Neutrophil (primary cell): ENCODE measurements around the gene WFDC1.

ENCODE experiments used
- H3K27ac ChIP-seq: fragments of 200-600 bp; sonication (generic); 2 replicates; pipeline ENCODE4 v1.5.1; 2016; ENCODE audit warnings: mild to moderate bottlenecking, moderate library complexity
- H3K27me3 ChIP-seq: fragments of 200-600 bp; sonication (generic); 2 replicates; pipeline ENCODE4 v1.6.0; 2016; ENCODE audit warnings: mild to moderate bottlenecking
- H3K36me3 ChIP-seq: fragments of 200-600 bp; sonication (generic); 2 replicates; pipeline ENCODE4 v1.5.1; 2017
- H3K4me1 ChIP-seq, 2 experiments: fragments of 200-600 bp in 1 of 2; sonication (generic) in 1 of 2; 1 replicate in 1 of 2; 2 replicates in 1 of 2; pipeline versions ENCODE4 v1.5.1 to v1.6.1; 2013 to 2016; ENCODE audit warnings: low read depth in 1 of 2, low read length in 1 of 2, mild to moderate bottlenecking in 1 of 2, moderate library complexity in 1 of 2; ENCODE audit not compliant: control insufficient read depth in 1 of 2, insufficient read depth in 1 of 2
- H3K4me3 ChIP-seq, 2 experiments: fragments of 200-600 bp in 1 of 2; sonication (generic) in 1 of 2; 1 replicate in 1 of 2; 2 replicates in 1 of 2; pipeline ENCODE4 v1.5.1; 2013 to 2016; ENCODE audit warnings: low read depth in 1 of 2, low read length in 1 of 2, mild to moderate bottlenecking in 1 of 2, moderate library complexity in 1 of 2
- H3K9me3 ChIP-seq: fragments of 200-600 bp; sonication (generic); 2 replicates; pipeline ENCODE4 v1.5.1; 2016
- TF ChIP-seq, protein P1 (sequence below): fragments of 200-600 bp; sonication (generic); IDR thresholded peaks from 2 replicates; pipeline ENCODE4 v1.5.1; 2016; ENCODE audit warnings: antibody characterized with exemption

Gene WFDC1

DNA sequence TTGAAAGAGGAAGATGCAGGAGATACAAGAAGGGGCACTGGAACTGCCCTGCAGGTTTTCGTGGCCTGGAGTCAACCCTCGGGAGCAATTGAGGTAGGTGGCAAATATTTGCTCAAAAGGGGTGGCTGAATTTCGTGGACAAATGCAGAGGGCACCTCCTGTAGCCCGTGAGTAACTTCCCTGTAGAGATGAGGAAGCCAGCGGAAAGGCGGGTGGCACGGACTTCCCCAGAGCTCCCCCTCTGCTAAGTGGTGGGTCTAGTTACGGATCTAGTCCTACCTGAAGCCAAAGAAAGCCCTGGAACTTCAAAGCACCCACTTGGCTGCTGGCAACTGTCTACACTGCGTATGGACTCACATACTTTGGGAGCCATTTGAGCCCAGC, 72.6 kb downstream of the WFDC1 start:
- TF ChIP-seq, protein P1, sequence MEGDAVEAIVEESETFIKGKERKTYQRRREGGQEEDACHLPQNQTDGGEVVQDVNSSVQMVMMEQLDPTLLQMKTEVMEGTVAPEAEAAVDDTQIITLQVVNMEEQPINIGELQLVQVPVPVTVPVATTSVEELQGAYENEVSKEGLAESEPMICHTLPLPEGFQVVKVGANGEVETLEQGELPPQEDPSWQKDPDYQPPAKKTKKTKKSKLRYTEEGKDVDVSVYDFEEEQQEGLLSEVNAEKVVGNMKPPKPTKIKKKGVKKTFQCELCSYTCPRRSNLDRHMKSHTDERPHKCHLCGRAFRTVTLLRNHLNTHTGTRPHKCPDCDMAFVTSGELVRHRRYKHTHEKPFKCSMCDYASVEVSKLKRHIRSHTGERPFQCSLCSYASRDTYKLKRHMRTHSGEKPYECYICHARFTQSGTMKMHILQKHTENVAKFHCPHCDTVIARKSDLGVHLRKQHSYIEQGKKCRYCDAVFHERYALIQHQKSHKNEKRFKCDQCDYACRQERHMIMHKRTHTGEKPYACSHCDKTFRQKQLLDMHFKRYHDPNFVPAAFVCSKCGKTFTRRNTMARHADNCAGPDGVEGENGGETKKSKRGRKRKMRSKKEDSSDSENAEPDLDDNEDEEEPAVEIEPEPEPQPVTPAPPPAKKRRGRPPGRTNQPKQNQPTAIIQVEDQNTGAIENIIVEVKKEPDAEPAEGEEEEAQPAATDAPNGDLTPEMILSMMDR: no peak
- H3K4me3 ChIP-seq: peak overlapping the region; percentile 64 to 68
- H3K9me3 ChIP-seq: no peaks in the 10 kb centered on the region
- peaks cover 72 to 80% of the 10 kb centered on the region in 2 experiments for H3K4me1 ChIP-seq
- H3K36me3 ChIP-seq: no peaks in the 10 kb centered on the region
- peak overlapping the region; percentile 59 for H3K27ac ChIP-seq
- H3K27me3 ChIP-seq: peaks cover 15% of the 10 kb centered on the region

DNA sequence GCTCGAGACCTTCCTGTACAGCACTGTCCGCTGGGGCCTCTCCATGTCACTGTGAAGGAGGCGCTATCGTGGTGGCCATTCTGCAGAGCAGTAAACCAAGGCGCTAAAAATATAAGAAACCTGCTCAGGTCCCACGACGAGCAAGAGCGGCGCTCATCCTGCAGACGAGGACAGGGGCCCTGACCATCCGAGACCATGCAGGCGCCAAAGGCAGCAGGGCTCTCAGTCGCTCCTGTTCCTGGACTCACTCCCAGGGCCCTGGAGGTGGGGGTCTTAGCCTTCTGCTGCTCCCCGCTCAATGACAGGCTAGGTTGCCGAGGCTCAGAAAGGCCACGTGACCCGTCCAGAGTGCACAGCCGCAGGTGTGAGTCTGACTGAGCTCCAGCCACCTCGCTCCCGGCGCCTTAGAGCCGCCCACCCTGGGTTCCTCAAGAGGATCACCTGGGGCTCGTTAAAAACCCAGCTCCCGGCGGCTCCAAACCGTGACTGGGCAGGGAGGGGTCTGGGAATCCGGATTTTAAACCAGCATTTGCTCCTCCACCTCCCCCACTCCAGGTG, 73.2 kb downstream of the WFDC1 start:
- Histone ChIP-seq H3K27me3 (peaks cover 15% of the 10 kb centered on the region), H3K4me1 (peaks cover 77 to 81% of the 10 kb centered on the region in 2 experiments), H3K9me3 (no peaks in the 10 kb centered on the region), H3K36me3 (no peaks in the 10 kb centered on the region), H3K27ac (peak overlapping the region; percentile 59), H3K4me3 (peak overlapping the region; percentile 64 to 68)
- TF ChIP-seq, protein P1: no peak

DNA sequence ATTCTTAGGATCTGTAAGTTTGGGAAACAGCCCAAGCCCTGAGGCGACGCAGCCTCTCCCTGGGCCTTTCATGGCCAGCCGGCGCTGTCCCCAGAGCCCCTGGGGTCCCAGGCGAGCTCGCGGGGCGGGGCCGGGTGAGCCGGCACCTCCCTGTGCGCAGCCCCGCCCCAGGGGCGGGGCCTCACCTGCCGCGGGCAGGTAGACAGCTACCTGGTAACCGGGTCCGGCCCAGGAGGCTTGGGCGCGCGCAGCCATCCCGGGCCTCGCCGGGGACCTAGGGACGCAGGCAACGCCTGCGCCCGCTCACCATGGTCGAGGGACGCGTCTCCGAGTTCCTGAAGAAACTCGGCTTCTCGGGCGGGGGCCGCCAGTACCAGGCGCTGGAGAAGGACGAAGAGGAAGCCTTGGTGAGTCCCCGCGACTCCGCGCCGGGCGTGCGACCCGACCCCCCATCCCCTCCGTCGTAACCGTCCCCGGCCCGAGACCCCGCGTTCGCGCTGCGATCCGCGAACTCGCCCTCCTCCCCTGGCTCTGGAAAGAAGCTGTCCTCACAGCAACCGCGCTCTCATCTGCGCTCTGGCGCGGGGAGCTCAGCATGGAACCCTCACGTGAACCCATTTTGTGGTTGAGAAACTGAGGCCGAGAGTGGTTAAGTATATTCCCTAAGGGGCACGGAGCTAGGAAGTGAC, 73.8 kb downstream of the WFDC1 start, which contains the start of gene ATP2C2:
Gene ATP2C2, plus strand, starts transcription at position 231 of the 689 bp plus-strand sequence. Its CDS starts 78 bp downstream, at position 309.
- H3K27me3 ChIP-seq: peaks cover 15% of the 10 kb centered on the region
- peak within 1 kb of the TSS; percentile 59 for H3K27ac ChIP-seq
- peak within 1 kb of the TSS; percentile 64 to 68 for H3K4me3 ChIP-seq
- no peaks in the 10 kb centered on the region for H3K36me3 ChIP-seq
- H3K9me3 ChIP-seq: no peaks in the 10 kb centered on the region
- peaks cover 79 to 83% of the 10 kb centered on the region in 2 experiments for H3K4me1 ChIP-seq
- TF ChIP-seq, protein P1: no peak

DNA sequence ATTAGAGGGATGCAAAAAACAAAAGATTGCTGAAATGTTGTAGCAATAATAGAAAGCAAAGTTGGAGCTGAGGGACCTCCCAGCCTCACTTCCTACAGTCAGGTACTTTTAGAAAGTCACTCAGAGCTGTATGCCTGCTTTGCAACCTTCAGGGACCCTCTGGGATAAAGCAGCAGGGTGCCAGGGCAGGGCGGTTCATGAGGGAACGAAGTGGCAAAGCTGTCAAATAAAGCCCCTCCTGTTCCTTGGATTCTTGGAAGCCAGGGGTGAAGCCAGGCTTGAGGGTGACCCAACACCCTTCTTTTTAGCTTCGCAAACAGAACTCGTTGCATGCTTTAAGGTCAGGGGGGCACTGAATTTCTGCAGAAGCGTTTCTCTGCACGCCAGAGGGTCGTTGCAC, 74.4 kb downstream of the WFDC1 start:
- H3K27me3 ChIP-seq: peaks cover 15% of the 10 kb centered on the region
- H3K36me3 ChIP-seq: no peaks in the 10 kb centered on the region
- peak overlapping the region; percentile 59 for H3K27ac ChIP-seq
- TF ChIP-seq, protein P1: no peak
- H3K4me1 ChIP-seq: peaks cover 79 to 83% of the 10 kb centered on the region in 2 experiments
- H3K4me3 ChIP-seq: peak overlapping the region; percentile 64 to 68
- no peaks in the 10 kb centered on the region for H3K9me3 ChIP-seq

DNA sequence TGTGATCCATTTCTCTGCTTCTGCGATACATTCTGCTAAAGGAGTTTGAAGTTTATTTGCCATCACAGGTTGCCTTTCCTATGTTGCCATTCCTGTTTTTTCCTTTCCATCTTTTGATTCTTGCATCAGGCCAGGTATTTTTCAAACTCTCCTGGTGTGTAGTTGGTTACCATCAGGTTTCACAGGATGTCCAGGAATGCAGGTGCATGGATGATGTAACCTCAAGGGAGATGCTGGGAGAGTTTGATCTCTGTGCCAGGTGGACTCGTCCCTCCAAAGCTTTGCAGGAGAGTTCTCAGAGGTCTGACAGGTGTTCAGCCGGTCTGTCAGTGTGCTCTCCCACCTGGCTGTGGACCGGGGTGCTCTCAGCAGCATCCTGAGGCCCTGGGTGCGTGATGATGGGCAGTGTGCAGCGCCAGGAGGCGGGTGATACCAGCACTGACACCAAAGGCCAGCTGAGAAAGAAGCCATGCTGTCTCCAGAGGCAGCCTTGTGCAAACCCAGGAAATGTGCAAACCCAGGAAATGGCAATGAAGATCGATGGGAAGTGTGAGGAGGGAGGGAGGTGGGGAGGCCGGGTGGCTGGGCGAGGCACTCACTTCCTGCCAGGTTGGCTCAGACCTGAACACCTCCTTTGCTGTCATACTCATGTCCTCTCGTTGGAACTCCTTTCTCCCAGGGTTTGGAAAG, 75.4 kb downstream of the WFDC1 start:
- TF ChIP-seq, protein P1: no peak
- H3K27me3 ChIP-seq: peaks cover 15% of the 10 kb centered on the region
- peak overlapping the region; percentile 63 for H3K27ac ChIP-seq
- H3K4me1 ChIP-seq: peaks cover 79 to 86% of the 10 kb centered on the region in 2 experiments
- no peaks in the 10 kb centered on the region for H3K36me3 ChIP-seq
- peak overlapping the region in 1 of 2 experiments; percentile 37 for H3K4me3 ChIP-seq
- no peaks in the 10 kb centered on the region for H3K9me3 ChIP-seq
